H1 (cell line): Measurements from ENCODE around the gene CYYR1. TPM values are rescaled to one million over a fixed set of nuclear protein-coding genes. Genes with fewer than 3 reads are reported as not detected.

Experiments
- RAD21 ChIP-seq, 2 experiments: IDR thresholded peaks in 1 of 2; conservative IDR thresholded peaks in 1 of 2; 2 replicates each; pipeline ENCODE4 v1.6.1; 2011; ENCODE audit warnings: low read depth in 2 of 2, low read length in 2 of 2, improper control_type of control experiment in 1 of 2, inconsistent platforms in 1 of 2, mild to moderate bottlenecking in 1 of 2, moderate library complexity in 1 of 2
- polyA plus RNA-seq, 7 experiments: library from polyadenylated mRNA; depleted of rRNA in 3 of 7; stranded (reverse) in 5 of 7; unstranded in 2 of 7; fragments of >200 nt in 5 of 7; fragments of 200-250 nt in 2 of 7; gene quantifications; 1 replicate in 5 of 7; 2 replicates in 1 of 7; 4 replicates in 1 of 7; pipeline versions ENCODE4 v1.2.1 to v1.2.3, GENCODE V29; 2011 to 2013; ENCODE audit warnings: missing spikeins in 2 of 7, mixed read lengths in 2 of 7
- total RNA-seq: library from RNA; stranded (reverse); fragmentation: NEBNext Ultra II Directional; extraction: Animal tissue kit (Norgen Biotek cat#: 25700); gene quantifications from 2 replicates; pipeline ENCODE4 v1.2.1, GENCODE V29; 2021

The CYYR1 gene
- total and polyA plus RNA-seq, 2 of the 8 experiments (the other 6 are each of a cell fraction or from before 2014, with no cell fraction given) = 12.2 to 37.9 TPM

DNA sequence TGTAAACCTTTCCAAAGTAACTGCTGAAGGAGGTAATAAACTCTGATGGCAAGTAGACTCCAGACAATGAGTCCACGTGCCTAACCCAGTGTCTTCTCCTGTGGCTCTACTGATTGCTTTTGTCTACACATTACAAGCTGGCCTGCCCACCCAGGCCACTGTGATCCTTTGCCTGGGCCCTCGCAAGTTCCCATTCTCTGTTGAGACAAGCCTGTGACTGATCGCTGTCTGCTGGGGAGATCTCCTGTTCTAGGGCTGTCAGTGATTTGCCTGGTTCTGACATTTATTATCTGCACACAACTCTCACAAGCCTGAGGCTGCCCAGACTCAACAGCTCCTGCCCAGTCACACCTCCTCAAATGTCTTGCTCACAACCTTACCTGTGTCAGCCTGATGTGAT is 81.4 kb downstream of the CYYR1 start (continued):
- no peak for TF ChIP-seq RAD21 (IDR thresholded peaks at IDR 0.05 in 1 of 2, conservative IDR thresholded peaks at IDR 0.05 in 1 of 2; ENCODE audit: low read depth in 2 of 2, low read length in 2 of 2)
